Measurements from ENCODE around the gene PALMD.

DNA sequence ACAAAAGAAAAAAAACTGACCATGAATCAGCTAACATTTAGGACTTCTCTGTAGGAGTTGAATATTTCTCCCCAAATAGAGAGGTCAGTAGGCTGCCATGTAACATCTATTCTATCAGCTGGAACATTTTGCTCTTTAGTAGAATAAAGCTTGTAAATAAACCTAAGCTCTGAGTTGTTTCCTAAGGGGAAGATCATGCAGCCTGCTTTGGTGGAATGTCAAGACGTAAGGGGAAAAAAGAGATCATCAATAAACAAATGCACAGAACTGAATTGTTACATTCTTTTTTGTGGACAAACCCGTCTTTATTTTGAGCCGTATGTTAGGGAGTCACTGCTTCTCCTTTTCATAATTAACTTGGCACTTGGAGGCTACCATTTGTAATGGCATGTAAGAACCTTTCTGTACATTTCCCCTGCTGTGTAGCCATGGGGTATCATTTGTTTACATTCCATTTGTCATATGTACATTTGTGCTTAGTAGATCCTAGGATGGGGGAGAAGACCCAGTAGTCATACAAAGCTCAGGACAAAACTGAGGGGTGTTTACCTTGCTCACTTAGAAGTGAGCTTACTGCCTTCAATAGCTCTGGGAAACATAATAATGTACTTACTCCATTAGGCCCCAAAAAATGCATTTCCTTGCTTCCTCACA, 10.8 kb upstream of the PALMD start:
- TF ChIP-seq CTCF (IDR thresholded peaks at IDR 0.05) = no peak
- TF ChIP-seq POLR2A (IDR thresholded peaks at IDR 0.05) = no peak
